Coronary artery (tissue), 2 donors: ENCODE data around the gene POLR3GL.

ENCODE experiments used
- DNase-seq: peaks from one replicate; pipeline ENCODE4 v3.0.0-alpha.2; 2017; ENCODE audit warnings: low spot score
- H3K27ac ChIP-seq, 2 donors: fragments of 200-600 bp; sonication (generic); one replicate each; pipeline ENCODE4 v1.5.1; 2016 to 2019
- H3K4me3 ChIP-seq: fragments of 200-600 bp; sonication (generic); 2 replicates; pipeline ENCODE4 v1.5.1; 2016; ENCODE audit warnings: mild to moderate bottlenecking, moderate library complexity
- CTCF ChIP-seq: fragments of 200-600 bp; sonication (generic); IDR thresholded peaks from one replicate; pipeline ENCODE4 v1.5.1; 2019; ENCODE audit warnings: antibody characterized with exemption

POLR3GL gene

GRCh38 chr1:145992958-145993617, 28.6 kb downstream of the POLR3GL start:
- peak overlapping the region; percentile 97 for H3K4me3 ChIP-seq
- peak overlapping the region; percentile 91 to 99 for H3K27ac ChIP-seq

GRCh38 chr1:145993618-145994390, 29.3 kb downstream of the POLR3GL start:
- peak overlapping the region; percentile 91 to 99 for H3K27ac ChIP-seq
- DNase-seq, result peak; percentile 24

More at GRCh38 chr1:145992958-145993617, 28.6 kb downstream of the POLR3GL start:
- DNase-seq, result no peak
- TF ChIP-seq CTCF, result no peak

GRCh38 chr1:145994391-145995120, 30.1 kb downstream of the POLR3GL start:
- no peak for TF ChIP-seq CTCF

More at GRCh38 chr1:145993618-145994390, 29.3 kb downstream of the POLR3GL start:
- no peak for TF ChIP-seq CTCF
- H3K4me3 ChIP-seq, result peak overlapping the region; percentile 97

GRCh38 chr1:145995148-145995881, 30.8 kb downstream of the POLR3GL start:
- DNase-seq, result no peak
- TF ChIP-seq CTCF, result no peak
- H3K4me3 ChIP-seq, result peak overlapping the region; percentile 97
- H3K27ac ChIP-seq, result peak overlapping the region; percentile 91 to 99

More at GRCh38 chr1:145994391-145995120, 30.1 kb downstream of the POLR3GL start:
- H3K4me3 ChIP-seq, result peak overlapping the region; percentile 97
- H3K27ac ChIP-seq, result peak overlapping the region; percentile 91 to 99
- no peak for DNase-seq

- no peak for TF ChIP-seq CTCF
- H3K27ac ChIP-seq, result peak overlapping the region; percentile 91 to 99
- DNase-seq, result peak; percentile 76
- H3K4me3 ChIP-seq, result peak overlapping the region; percentile 97
Observed at GRCh38 chr1:145995964-145996432, 31.5 kb downstream of the POLR3GL start.

- peak within 1 kb of the TSS; percentile 97 for H3K4me3 ChIP-seq
- DNase-seq, result peak; percentile 99
- no peak for TF ChIP-seq CTCF
- H3K27ac ChIP-seq, result peak within 1 kb of the TSS; percentile 91 to 99
Observed at GRCh38 chr1:145996433-145997015, 32.0 kb downstream of the POLR3GL start, which contains the start of gene TXNIP. TSS of gene TXNIP (minus strand) at chr1:145996579. CDS start at chr1:145996266, 313 bp downstream.
